HCT116 (cell line): ENCODE results near the gene TFEB.

Experiments
- EZH2 ChIP-seq: fragments of 200-600 bp; sonication (generic); IDR thresholded peaks from 2 replicates; pipeline ENCODE4 v1.6.1; 2017; ENCODE audit warnings: antibody characterized with exemption, mixed run types
- POLR2A ChIP-seq: IDR thresholded peaks from 2 replicates; pipeline ENCODE4 v1.7.0; 2011; ENCODE audit warnings: borderline replicate concordance; ENCODE audit not compliant: insufficient read depth, insufficient read length; ENCODE audit errors: extremely low read depth
- SRF ChIP-seq: IDR thresholded peaks from 2 replicates; pipeline ENCODE4 v1.6.1; 2012; ENCODE audit warnings: low read depth

DNA sequence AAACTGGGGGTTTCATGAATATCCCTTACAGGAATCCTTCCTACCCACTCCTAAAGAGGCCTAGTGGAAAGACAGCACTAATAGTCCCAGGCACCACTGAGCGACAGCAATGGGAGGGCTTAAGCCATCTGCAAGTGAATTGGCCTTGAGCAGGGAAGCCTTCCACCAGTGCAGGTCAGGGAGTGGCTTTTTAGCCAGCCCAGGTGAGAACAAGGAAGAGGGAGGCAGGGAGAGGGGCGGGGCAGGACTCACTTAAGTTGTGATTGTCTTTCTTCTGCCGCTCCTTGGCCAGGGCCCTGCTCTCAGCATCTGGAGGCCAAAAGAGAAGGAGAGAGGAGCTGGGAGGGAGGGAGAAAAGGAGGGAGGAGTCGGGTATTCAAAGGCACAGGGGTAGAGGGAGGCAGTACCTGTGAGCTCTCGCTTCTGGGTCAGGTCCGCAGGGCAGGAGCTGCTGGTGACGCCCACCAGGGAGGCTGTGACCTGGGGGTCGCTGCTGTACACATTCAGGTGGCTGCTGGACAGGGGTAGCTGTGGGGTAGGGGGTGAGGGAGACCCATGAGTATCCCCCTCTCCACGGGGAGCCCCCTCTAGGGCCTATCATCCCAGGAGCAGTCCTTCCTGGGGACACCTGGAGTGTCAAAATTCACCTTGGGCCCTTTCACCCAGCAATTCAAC, 47.8 kb downstream of the TFEB start:
- TF ChIP-seq EZH2 (no peak), SRF (no peak), POLR2A (no peak)
